WTC11 (cell line): Measurements from ENCODE around the gene RRBP1. TPM values are rescaled to one million over a fixed set of nuclear protein-coding genes. Genes with fewer than 3 reads are reported as not detected.

Experiments used
- ATAC-seq: fragments of 200-7000 bp; cut with Tn5 transposase; 2 replicates; pipeline ENCODE4 v1.10.0; 2021; ENCODE audit warnings: mild to moderate bottlenecking, moderate library complexity
- CTCF ChIA-PET: fragments of 300-600 bp; sonication (Branson Sonifier 250); formaldehyde crosslinking; loops from one replicate; lab custom pipeline; 2021; ENCODE audit warnings: antibody characterized with exemption; lab: Charles Lee
- POLR2A ChIA-PET: fragments of 350-600 bp; sonication (Branson Sonifier 250); formaldehyde crosslinking; loops from one replicate; lab custom pipeline; 2021; ENCODE audit warnings: antibody characterized with exemption; lab: Charles Lee
- DNase-seq: peaks from one replicate; pipeline ENCODE4 v3.0.0; 2021; ENCODE audit warnings: low spot score
- H3K27ac Mint-ChIP-seq: 2 replicates; pipeline ENCODE4 v1.8.0; 2021; ENCODE audit warnings: mixed read lengths
- H3K27me3 Mint-ChIP-seq: 2 replicates; pipeline ENCODE4 v1.8.0; 2021; ENCODE audit warnings: low read depth, mild to moderate bottlenecking, moderate library complexity, mixed read lengths
- H3K36me3 Mint-ChIP-seq: 2 replicates; pipeline ENCODE4 v1.8.0; 2021; ENCODE audit warnings: mixed read lengths
- H3K4me1 Mint-ChIP-seq: 2 replicates; pipeline ENCODE4 v1.8.0; 2022; ENCODE audit warnings: mixed read lengths
- H3K4me3 Mint-ChIP-seq: 2 replicates; pipeline ENCODE4 v1.8.0; 2021; ENCODE audit warnings: mild to moderate bottlenecking, moderate library complexity, mixed read lengths
- H3K9me3 Mint-ChIP-seq: 2 replicates; pipeline ENCODE4 v1.8.0; 2021; ENCODE audit warnings: mixed read lengths
- CREB1 ChIP-seq: sonication (generic); formaldehyde crosslinking; IDR thresholded peaks from 2 replicates; pipeline ENCODE4 v1.8.0; 2023; ENCODE audit warnings: mild to moderate bottlenecking, missing genetic modification reagents
- ELF4 ChIP-seq: sonication (generic); formaldehyde crosslinking; IDR thresholded peaks from 2 replicates; pipeline ENCODE4 v1.8.1; 2022; ENCODE audit warnings: low read depth, mild to moderate bottlenecking, moderate library complexity, missing genetic modification reagents
- ETV6 ChIP-seq: sonication (generic); formaldehyde crosslinking; IDR thresholded peaks from 2 replicates; pipeline ENCODE4 v1.8.1; 2022; ENCODE audit warnings: mild to moderate bottlenecking, missing genetic modification reagents
- FOXK1 ChIP-seq: sonication (generic); formaldehyde crosslinking; IDR thresholded peaks from 2 replicates; pipeline ENCODE4 v1.8.0; 2022; ENCODE audit warnings: mild to moderate bottlenecking, moderate library complexity, missing genetic modification reagents
- FOXP1 ChIP-seq: sonication (generic); formaldehyde crosslinking; IDR thresholded peaks from 2 replicates; pipeline ENCODE4 v1.8.0; 2022; ENCODE audit warnings: missing genetic modification reagents, mild to moderate bottlenecking, moderate library complexity, borderline replicate concordance
- GABPB1 ChIP-seq: sonication (generic); formaldehyde crosslinking; IDR thresholded peaks from 2 replicates; pipeline ENCODE4 v1.8.1; 2023; ENCODE audit warnings: mild to moderate bottlenecking, missing genetic modification reagents
- HMGA2 ChIP-seq: fragments of 250-450 bp; sonication (Bioruptor Pico); IDR thresholded peaks from 2 replicates; pipeline ENCODE4 v1.4.0; 2021; ENCODE audit warnings: mild to moderate bottlenecking, moderate library complexity
- JAZF1 ChIP-seq: fragments of 250-450 bp; sonication (Bioruptor Pico); IDR thresholded peaks from 2 replicates; pipeline ENCODE4 v1.9.0; 2021; ENCODE audit warnings: moderate library complexity, mild to moderate bottlenecking, inconsistent platforms
- KAT7 ChIP-seq: sonication (generic); formaldehyde crosslinking; IDR thresholded peaks from 2 replicates; pipeline ENCODE4 v1.8.1; 2023; ENCODE audit warnings: missing genetic modification reagents, mild to moderate bottlenecking, borderline replicate concordance
- NR1H2 ChIP-seq: sonication (generic); formaldehyde crosslinking; IDR thresholded peaks from 2 replicates; pipeline ENCODE4 v1.9.0; 2021; ENCODE audit warnings: mild to moderate bottlenecking, moderate library complexity, missing genetic modification reagents
- RELA ChIP-seq: sonication (generic); formaldehyde crosslinking; IDR thresholded peaks from 2 replicates; pipeline ENCODE4 v1.8.1; 2022; ENCODE audit warnings: missing genetic modification reagents, mild to moderate bottlenecking, borderline replicate concordance
- SP1 ChIP-seq: sonication (generic); formaldehyde crosslinking; conservative IDR thresholded peaks from 2 replicates; pipeline ENCODE4 v1.8.1; 2022; ENCODE audit warnings: missing genetic modification reagents
- TCF7 ChIP-seq: sonication (generic); formaldehyde crosslinking; IDR thresholded peaks from 2 replicates; pipeline ENCODE4 v1.8.0; 2022; ENCODE audit warnings: mild to moderate bottlenecking, low read depth, missing genetic modification reagents, moderate library complexity
- TP53 ChIP-seq: sonication (generic); formaldehyde crosslinking; IDR thresholded peaks from 2 replicates; pipeline ENCODE4 v1.8.1; 2023; ENCODE audit warnings: mild to moderate bottlenecking, missing genetic modification reagents
- ZNF671 ChIP-seq: fragments of 250-450 bp; sonication (Bioruptor Pico); IDR thresholded peaks from 2 replicates; pipeline ENCODE4 v1.8.0; 2021; ENCODE audit warnings: mild to moderate bottlenecking
- total RNA-seq: library from RNA; stranded (reverse); gene quantifications from 3 replicates; pipeline ENCODE4 v1.2.3, GENCODE V29; 2021
- TF ChIP-seq, protein P1 (sequence below): sonication (generic); formaldehyde crosslinking; IDR thresholded peaks from 2 replicates; pipeline ENCODE4 v1.8.0; 2023; ENCODE audit warnings: mild to moderate bottlenecking, missing genetic modification reagents
- TF ChIP-seq, protein P2 (sequence below): sonication (generic); formaldehyde crosslinking; IDR thresholded peaks from 2 replicates; pipeline ENCODE4 v1.8.1; 2022; ENCODE audit warnings: low read depth, mild to moderate bottlenecking, moderate library complexity, missing genetic modification reagents, borderline replicate concordance
- TF ChIP-seq, protein P3 (sequence below): sonication (generic); formaldehyde crosslinking; IDR thresholded peaks from 2 replicates; pipeline ENCODE4 v1.8.1; 2023; ENCODE audit warnings: mild to moderate bottlenecking, missing genetic modification reagents, moderate library complexity
- TF ChIP-seq, protein P4 (sequence below): fragments of 250-450 bp; sonication (Bioruptor Pico); IDR thresholded peaks from 2 replicates; pipeline ENCODE4 v1.9.0; 2021; ENCODE audit warnings: mild to moderate bottlenecking

RRBP1 gene
- total RNA-seq, 1 experiment from 2014 or later = 171 TPM

DNA sequence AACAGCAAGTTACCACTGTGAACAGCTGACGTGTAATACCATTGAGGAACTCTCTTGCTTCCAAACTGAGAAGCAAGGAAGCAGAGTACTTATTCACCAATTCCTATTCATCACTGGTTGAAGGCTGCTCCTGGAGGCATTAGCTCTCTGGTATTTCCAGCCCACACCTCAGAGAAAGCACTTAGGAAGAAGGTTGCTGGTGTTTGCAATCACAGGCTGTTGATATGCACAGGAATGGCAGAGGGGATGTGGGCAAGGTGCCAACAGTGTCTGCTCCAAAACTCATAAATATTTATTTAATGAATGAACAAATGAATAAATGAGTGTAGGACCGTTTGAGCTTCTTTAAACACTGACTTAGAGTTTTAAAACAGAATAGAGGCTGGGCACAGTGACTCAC is 6.9 kb upstream of the RRBP1 start:
- Mint-ChIP-seq H3K4me1 (peaks cover 10% of the 10 kb centered on the region), H3K9me3 (peaks cover 25% of the 10 kb centered on the region), H3K27ac (no peak overlapping the region), H3K36me3 (no peaks in the 10 kb centered on the region; the same call in 1 of the 2 replicates), H3K27me3 (peaks cover 14% of the 10 kb centered on the region), H3K4me3 (no peak overlapping the region)
- ChIA-PET POLR2A (no interaction called here), CTCF (interaction anchor here (1.0 kb wide), 1 partner anchor 195 kb away, joined by 3 read pairs; no protein-coding TSS in a partner anchor)
- ATAC-seq (no peak; the same call in 1 of the 2 replicates), DNase-seq (no peak)
- TF ChIP-seq, protein P1, sequence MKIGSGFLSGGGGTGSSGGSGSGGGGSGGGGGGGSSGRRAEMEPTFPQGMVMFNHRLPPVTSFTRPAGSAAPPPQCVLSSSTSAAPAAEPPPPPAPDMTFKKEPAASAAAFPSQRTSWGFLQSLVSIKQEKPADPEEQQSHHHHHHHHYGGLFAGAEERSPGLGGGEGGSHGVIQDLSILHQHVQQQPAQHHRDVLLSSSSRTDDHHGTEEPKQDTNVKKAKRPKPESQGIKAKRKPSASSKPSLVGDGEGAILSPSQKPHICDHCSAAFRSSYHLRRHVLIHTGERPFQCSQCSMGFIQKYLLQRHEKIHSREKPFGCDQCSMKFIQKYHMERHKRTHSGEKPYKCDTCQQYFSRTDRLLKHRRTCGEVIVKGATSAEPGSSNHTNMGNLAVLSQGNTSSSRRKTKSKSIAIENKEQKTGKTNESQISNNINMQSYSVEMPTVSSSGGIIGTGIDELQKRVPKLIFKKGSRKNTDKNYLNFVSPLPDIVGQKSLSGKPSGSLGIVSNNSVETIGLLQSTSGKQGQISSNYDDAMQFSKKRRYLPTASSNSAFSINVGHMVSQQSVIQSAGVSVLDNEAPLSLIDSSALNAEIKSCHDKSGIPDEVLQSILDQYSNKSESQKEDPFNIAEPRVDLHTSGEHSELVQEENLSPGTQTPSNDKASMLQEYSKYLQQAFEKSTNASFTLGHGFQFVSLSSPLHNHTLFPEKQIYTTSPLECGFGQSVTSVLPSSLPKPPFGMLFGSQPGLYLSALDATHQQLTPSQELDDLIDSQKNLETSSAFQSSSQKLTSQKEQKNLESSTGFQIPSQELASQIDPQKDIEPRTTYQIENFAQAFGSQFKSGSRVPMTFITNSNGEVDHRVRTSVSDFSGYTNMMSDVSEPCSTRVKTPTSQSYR = no peak
- TF ChIP-seq, protein P2, sequence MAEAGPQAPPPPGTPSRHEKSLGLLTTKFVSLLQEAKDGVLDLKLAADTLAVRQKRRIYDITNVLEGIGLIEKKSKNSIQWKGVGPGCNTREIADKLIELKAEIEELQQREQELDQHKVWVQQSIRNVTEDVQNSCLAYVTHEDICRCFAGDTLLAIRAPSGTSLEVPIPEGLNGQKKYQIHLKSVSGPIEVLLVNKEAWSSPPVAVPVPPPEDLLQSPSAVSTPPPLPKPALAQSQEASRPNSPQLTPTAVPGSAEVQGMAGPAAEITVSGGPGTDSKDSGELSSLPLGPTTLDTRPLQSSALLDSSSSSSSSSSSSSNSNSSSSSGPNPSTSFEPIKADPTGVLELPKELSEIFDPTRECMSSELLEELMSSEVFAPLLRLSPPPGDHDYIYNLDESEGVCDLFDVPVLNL = no peak

DNA sequence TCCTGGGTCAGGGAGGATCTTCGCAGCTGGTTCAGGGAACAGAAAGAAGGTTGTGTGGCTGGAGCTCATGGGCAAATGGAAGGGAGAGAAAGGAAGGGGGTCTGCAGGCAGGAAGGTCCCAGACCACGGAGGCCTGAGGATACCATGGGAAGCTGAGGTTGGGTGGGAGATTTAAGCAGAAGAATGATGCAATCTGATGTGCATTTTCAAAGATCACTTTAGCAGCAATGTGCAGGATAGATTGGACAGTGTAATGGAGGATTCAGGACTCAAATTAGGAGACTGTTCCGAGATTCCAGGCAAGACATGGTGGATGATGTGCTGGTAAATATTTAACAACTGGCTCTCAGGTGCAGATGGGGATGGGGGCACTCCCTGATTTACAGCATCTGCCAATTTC is 5.8 kb upstream of the RRBP1 start:
- H3K4me3 Mint-ChIP-seq = no peak overlapping the region
- H3K36me3 Mint-ChIP-seq = no peaks in the 10 kb centered on the region
- H3K27ac Mint-ChIP-seq = no peak overlapping the region
- CTCF ChIA-PET = no interaction called here
- TF ChIP-seq SP1 (CRISPR knock-in tag) (no peak), GABPB1 (peak; percentile 63)
- ATAC-seq (no peak), DNase-seq (no peak)
- peaks cover 23% of the 10 kb centered on the region for H3K9me3 Mint-ChIP-seq
- peaks cover 8% of the 10 kb centered on the region for H3K4me1 Mint-ChIP-seq
- H3K27me3 Mint-ChIP-seq = peaks cover 14% of the 10 kb centered on the region
- POLR2A ChIA-PET = no interaction called here

DNA sequence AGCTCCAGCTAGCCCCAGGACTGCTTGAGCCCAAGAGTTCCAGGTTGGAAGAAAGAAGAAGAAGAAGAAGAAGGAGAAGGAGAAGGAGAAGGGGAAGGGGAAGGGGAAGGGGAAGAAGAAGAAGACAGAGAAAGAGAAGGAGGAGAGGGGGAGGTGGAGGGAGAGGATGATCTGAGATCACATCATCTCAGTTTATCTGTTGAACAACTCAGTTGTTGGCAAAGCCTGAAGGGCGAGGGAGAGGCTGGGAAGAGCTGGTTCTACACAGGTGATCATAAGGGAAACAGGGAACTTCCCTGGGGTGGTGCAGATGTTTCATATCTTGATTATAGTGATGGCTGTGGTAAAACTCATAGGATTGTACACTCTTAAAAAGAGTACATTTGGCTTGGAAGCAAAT is 3.1 kb upstream of the RRBP1 start:
- no peak overlapping the region for H3K27ac Mint-ChIP-seq
- H3K36me3 Mint-ChIP-seq = no peaks in the 10 kb centered on the region
- H3K4me1 Mint-ChIP-seq = peaks cover 15% of the 10 kb centered on the region
- H3K27me3 Mint-ChIP-seq = peaks cover 12% of the 10 kb centered on the region
- ATAC-seq (no peak), DNase-seq (no peak)
- TF ChIP-seq NR1H2 (CRISPR knock-in tag) (no peak), JAZF1 (CRISPR knock-in tag) (no peak), FOXK1 (CRISPR knock-in tag) (no peak), TP53 (CRISPR knock-in tag) (no peak), FOXP1 (CRISPR knock-in tag) (no peak), RELA (no peak), TCF7 (CRISPR knock-in tag) (no peak), CREB1 (no peak), ETV6 (CRISPR knock-in tag) (no peak), GABPB1 (no peak), KAT7 (CRISPR knock-in tag) (no peak), ELF4 (CRISPR knock-in tag) (no peak), HMGA2 (CRISPR knock-in tag) (no peak), ZNF671 (CRISPR knock-in tag) (no peak)
- TF ChIP-seq, protein P3, sequence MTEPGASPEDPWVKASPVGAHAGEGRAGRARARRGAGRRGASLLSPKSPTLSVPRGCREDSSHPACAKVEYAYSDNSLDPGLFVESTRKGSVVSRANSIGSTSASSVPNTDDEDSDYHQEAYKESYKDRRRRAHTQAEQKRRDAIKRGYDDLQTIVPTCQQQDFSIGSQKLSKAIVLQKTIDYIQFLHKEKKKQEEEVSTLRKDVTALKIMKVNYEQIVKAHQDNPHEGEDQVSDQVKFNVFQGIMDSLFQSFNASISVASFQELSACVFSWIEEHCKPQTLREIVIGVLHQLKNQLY = no peak
- TF ChIP-seq, protein P1 = no peak
- TF ChIP-seq, protein P4, sequence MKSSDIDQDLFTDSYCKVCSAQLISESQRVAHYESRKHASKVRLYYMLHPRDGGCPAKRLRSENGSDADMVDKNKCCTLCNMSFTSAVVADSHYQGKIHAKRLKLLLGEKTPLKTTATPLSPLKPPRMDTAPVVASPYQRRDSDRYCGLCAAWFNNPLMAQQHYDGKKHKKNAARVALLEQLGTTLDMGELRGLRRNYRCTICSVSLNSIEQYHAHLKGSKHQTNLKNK (CRISPR knock-in tag) = no peak
- ChIA-PET POLR2A (no interaction called here), CTCF (no interaction called here)
- H3K9me3 Mint-ChIP-seq = peaks cover 14% of the 10 kb centered on the region
- H3K4me3 Mint-ChIP-seq = no peak overlapping the region
